ENCODE data around the gene DHX9.

DHX9 gene

DNA sequence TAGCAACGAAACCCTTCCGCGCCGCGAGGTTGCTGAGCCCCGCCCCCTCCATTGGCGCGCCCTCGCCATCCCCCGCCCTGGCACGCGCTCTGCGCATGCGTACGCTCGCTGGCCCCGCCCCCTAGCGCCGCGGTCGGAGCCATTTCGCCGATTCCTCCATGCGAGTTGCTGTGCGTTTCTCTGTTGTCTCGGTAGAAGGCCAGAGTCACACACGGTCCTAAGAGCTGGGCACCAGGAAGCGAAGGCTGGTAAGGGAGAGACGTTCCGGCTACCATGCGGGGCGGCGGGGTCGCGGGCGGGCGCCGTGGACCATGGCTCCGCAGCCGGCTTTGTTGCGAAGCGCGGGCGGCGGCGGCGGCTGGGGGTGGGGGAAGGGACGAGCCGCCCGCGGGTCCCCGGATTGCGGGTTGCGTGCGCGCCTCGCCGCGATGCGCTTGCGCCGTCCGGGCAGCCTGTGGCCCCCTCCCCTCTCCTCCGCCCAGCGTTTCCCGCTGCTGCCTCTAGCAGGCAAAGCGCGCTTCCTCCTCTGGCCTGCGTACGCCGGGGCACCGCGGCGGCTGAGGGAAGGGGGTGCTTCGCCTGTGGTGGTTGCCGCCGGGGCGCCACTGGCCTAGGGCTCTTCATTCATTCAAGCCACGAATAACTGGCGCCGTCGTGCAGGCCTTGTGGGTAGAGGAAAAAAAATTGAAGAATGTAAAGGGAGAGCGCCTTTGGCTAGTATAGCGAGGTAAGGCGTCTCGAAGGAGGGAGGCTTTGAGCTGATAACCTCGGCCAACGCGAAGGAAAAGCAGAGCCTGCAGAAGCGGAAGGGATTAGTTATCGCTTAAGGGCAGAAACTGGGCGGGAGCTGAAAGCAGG lies at the start of gene DHX9:
TSS of gene DHX9 (plus strand) at position 139 of the 858 bp plus-strand sequence. CDS start 3,220 bp downstream, outside the sequence.
- DNase-seq (ENCODE audit: low spot score) = peak; percentile 90

- no peak for DNase-seq (ENCODE audit: low spot score)
These were observed 47.6 kb upstream of the DHX9 start for GRCh38 chr1:182791281-182792179.

DNA sequence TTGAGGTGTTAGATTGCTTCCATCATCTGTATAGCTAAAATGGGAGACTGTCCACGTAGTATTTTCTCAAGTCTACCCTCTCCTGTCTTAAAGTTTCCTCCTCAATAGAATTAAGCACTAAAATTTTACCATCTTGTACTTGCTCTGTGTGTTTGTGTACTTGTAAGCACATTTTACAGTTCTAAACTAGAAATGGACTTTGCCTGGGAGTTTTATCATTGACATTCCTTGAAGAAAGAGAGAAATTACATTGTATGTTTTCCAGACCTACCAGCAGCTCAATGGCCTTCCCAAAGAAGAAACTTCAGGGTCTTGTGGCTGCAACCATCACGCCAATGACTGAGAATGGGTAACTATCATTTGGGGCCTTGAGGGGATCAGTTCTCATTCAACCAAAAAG lies 45.1 kb upstream of the DHX9 start:
- DNase-seq (ENCODE audit: low spot score) = no peak

GRCh38 chr1:182794676-182795201 lies 44.4 kb upstream of the DHX9 start:
- DNase-seq (ENCODE audit: low spot score) = no peak

- DNase-seq (ENCODE audit: low spot score) = peak; percentile 56
These were observed 43.5 kb upstream of the DHX9 start for GRCh38 chr1:182795563-182796228.

DNA sequence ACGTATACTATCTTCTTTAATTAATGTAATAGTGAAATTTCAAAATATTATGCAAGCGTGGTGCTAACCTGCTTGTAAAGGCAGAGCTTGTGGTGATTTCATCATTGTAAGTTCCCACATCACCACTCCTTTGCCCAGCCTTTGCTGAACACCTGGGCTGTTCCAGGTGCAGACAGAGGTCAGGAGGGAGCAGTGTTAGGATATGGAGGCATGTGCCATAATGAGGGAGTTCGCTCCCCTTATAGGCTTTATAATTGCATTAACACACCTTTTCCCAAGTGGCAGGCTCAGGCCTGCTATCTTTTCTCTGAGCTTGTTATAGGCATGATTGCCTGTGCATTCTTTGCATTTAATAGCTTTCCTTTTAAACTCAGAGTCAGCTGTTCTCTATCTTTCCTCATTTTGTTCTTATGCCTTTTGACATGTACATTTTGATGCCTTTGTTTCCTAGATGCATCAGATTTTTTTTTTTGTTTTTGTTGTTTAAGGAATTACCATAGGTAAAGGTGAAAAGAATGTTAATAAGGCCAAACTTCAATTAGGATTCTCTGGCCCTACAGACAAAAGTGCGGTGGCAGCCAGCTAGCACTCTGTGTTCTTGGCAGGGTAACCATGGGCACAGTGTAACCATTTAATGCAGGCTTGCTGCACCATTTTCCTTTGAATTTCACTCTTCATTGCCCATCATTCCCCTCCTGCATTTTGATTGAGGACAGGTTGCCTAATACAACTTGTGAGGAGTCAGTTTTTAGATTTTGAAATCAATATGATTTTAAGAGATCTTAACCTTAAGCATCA lies 36.9 kb upstream of the DHX9 start:
- DNase-seq (ENCODE audit: low spot score) = peak; percentile 41

- DNase-seq (ENCODE audit: low spot score) = no peak
These were observed 35.3 kb upstream of the DHX9 start for GRCh38 chr1:182803846-182804245.

GRCh38 chr1:182806015-182806678 lies 33.0 kb upstream of the DHX9 start:
- DNase-seq (ENCODE audit: low spot score) = no peak

DNA sequence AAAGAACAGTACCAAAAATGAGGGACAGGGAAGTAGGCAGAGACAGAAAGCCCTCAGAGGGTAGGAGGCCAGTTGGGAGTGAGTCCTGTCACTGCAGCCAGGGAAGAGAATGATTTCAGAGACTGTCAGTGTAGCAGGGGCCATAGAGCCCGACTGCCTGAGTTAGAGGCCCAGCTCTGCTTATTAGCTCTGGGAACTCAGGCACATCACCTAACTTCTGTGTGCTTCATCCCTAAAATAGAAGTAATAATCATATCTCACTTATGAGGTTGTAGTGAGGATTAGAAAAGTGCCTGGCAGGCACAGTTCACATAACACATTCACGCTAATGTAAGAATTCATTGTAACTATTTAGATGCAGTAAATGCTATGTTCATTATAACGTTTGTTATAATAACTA lies 31.2 kb upstream of the DHX9 start:
- no peak for DNase-seq (ENCODE audit: low spot score)

DNA sequence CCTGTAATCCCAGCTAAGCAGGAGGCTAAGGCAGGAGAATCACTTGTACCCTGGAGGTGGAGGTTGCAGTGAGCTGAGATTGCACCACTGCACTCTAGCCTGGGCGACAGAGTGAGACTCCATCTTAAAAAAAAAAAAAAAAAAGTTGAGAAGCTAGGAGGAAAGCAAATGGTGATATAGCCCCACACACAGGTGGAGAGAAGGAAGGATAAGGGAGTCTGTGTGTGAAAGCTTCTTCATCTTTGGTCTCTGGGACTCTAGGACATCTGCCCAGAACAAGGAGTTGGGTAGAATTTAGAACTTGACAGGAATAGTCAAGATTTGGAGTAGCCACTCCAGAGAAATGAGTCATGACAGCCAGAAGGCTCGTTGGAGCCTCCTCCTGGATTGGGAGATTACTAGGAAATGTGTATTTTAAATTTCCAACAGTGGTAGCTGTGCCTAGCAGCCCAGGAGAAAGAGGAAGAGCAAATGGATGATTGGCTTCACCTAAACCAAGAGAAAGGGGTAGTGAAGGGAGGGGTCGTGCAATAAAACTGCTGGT lies 29.7 kb upstream of the DHX9 start:
- no peak for DNase-seq (ENCODE audit: low spot score)

- no peak for DNase-seq (ENCODE audit: low spot score)
These were observed 27.0 kb upstream of the DHX9 start for GRCh38 chr1:182811975-182812722.

DNA sequence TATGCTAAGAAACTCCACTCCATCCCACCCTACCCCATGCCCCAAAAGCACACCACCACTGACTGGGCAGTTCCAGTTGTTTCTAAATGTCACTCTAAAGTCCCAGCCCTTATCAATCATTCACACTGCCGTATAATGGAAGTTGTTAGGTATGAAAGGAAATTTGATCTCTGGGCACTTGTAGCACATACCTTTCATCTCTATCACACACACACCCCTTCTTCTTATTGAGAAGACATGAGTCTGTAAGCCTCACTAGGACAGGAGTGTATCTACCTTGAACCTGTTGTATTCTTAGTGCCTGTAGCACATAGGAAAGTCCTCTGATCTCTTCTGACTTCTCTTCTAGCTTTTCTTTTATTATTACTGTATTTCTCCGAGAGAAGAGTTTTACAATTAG lies 22.3 kb upstream of the DHX9 start:
- DNase-seq (ENCODE audit: low spot score) = no peak

- DNase-seq (ENCODE audit: low spot score) = no peak
These were observed 21.3 kb upstream of the DHX9 start for GRCh38 chr1:182817802-182818201.

- no peak for DNase-seq (ENCODE audit: low spot score)
These were observed 15.9 kb upstream of the DHX9 start for GRCh38 chr1:182823220-182823619.

DNA sequence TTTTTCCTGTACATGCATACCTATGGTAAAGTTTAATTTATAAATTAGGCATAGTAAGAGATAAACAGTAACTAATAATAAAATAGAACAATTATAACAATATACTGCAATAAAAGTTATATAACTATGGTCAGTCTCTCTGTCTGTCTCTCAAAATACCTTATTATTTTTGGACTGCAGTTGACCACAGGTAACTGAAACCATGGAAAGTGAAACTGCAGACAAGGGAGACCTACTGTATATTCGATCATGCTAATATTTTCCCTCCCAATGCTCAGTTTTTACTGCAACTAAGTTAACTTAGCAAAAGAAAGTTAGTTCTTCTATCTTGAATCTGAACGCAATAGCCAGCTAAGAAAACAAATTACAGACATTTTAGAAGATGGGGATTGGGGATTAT lies 12.3 kb upstream of the DHX9 start:
- no peak for DNase-seq (ENCODE audit: low spot score)

- no peak for DNase-seq (ENCODE audit: low spot score)
These were observed 9.7 kb upstream of the DHX9 start for GRCh38 chr1:182829285-182829932.

DNA sequence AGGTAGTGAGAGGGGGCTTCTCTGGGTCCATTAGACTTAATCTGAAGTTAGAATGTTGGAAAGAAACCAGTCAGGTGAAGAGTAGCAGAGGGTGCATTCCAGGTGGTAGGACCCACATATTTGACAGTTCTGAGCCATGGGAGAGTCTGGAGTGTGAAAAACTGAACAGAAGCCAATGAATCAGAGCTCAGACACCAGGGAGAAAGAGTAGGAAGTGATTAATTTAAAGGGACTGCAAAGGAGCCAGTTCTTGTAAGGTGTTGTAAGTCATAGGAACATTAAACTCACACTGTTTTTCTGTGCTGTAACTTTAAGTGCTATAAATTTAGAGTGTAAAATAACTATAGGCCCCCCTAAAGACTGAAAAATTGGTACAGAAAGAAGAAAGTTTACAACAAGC lies 5.9 kb upstream of the DHX9 start:
- DNase-seq (ENCODE audit: low spot score) = no peak

DNA sequence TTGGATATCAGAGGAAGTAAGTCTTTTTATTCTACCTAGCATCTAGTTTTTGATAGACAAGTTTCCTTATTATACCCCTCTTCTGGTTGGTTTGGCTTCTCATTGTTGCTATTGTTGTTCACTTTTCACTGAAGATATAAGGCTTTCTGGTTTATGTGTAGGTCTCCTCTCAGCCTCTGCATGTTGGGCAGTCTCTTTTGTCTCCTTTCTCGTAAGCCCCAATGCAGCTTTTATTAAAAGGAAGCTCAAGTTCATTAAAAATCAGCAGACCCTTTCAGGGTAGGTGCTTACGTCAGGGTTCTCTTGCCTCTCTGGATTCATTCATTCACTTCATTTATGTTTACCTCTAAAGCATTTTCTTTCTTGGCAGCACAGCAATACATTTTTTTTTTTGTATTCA lies 4.8 kb upstream of the DHX9 start:
- no peak for DNase-seq (ENCODE audit: low spot score)

- no peak for DNase-seq (ENCODE audit: low spot score)
These were observed 3.3 kb upstream of the DHX9 start for GRCh38 chr1:182835806-182836205.

Measured in globus pallidus (tissue), 1 donor.